K562 (cell line): ENCODE measurements around the gene TAF8. TPM values are rescaled to one million over a fixed set of nuclear protein-coding genes. Genes with fewer than 3 reads are reported as not detected.

Experiments
- ATAC-seq: fragments of 200-7000 bp; cut with Tn5 transposase; 3 replicates; pipeline ENCODE4 v1.9.1; 2020; ENCODE audit warnings: moderate library complexity
- BruUV-seq: library from RNA; stranded (reverse); fragments of 400-500 nt; replicated peaks from 2 replicates; lab custom pipeline; 2021; lab: Mats Ljungman, UMichigan
- CTCF ChIA-PET: fragments of 300-600 bp; formaldehyde crosslinking; extraction: SDS; loops from one replicate; lab custom pipeline; 2021; ENCODE audit warnings: low intra/inter-chr PET ratio; lab: Yijun Ruan, JAX
- POLR2A ChIA-PET: fragments of 300-600, 350-650 bp; sonication (Branson Sonifier 250); formaldehyde crosslinking; extraction: SDS; loops from one replicate; lab custom pipeline; 2021; ENCODE audit warnings: antibody characterized with exemption, inconsistent platforms; lab: Yijun Ruan, JAX
- DNase-seq, 4 experiments: peaks; one replicate each; pipeline versions ENCODE4 v3.0.0 to v3.0.0-alpha.2; 2011 to 2018; ENCODE audit warnings: low spot score in 3 of 4, mixed read lengths in 3 of 4; ENCODE audit errors: extremely low read depth in 1 of 4
- FAIRE-seq: peaks from 2 replicates; lab custom pipeline; 2011; peaks lifted over from hg19 to GRCh38; lab: Jason Lieb, UNC
- H2AFZ ChIP-seq: 2 replicates; pipeline ENCODE4 v1.6.0; 2011; ENCODE audit warnings: low read depth, low read length, control low read depth, inconsistent platforms
- H3K27ac ChIP-seq: fragments of 200-600 bp; 3 replicates; pipeline ENCODE4 v1.8.0; 2011; ENCODE audit warnings: low read depth, mild to moderate bottlenecking, control low read depth, inconsistent platforms, low read length, moderate library complexity, mixed read lengths; ENCODE audit errors: extremely low read depth
- H3K27me3 ChIP-seq, 2 experiments: fragments of 300-600 bp in 1 of 2; 2 replicates in 1 of 2; 3 replicates in 1 of 2; pipeline versions ENCODE4 v1.6.0 to v1.8.0; 2011; ENCODE audit warnings: inconsistent platforms in 2 of 2, low read length in 2 of 2, mild to moderate bottlenecking in 1 of 2, mixed read lengths in 1 of 2, moderate library complexity in 1 of 2; ENCODE audit not compliant: control insufficient read depth in 2 of 2, insufficient read depth in 2 of 2
- H3K36me3 ChIP-seq: fragments of 300-600 bp; 3 replicates; pipeline ENCODE4 v1.8.0; 2011; ENCODE audit warnings: mild to moderate bottlenecking, low read length, inconsistent platforms; ENCODE audit not compliant: control insufficient read depth, insufficient read depth
- H3K4me1 ChIP-seq, 2 experiments: fragments of 200-600 bp in 1 of 2; replicated peaks in 1 of 2; 2 replicates in 1 of 2; 3 replicates in 1 of 2; pipeline versions ENCODE4 v1.5.1 to v1.8.0; 2011; ENCODE audit warnings: inconsistent platforms in 2 of 2, low read length in 2 of 2, mild to moderate bottlenecking in 1 of 2, mixed read lengths in 1 of 2, moderate library complexity in 1 of 2; ENCODE audit not compliant: control insufficient read depth in 2 of 2, insufficient read depth in 2 of 2
- H3K4me2 ChIP-seq: 2 replicates; pipeline ENCODE4 v1.6.1; 2011; ENCODE audit warnings: low read length, control low read depth, inconsistent platforms, mixed read lengths; ENCODE audit not compliant: insufficient read depth
- H3K4me3 ChIP-seq: fragments of 200-600 bp; sonication (generic), shearing (Covaris generic); 2 replicates; pipeline ENCODE4 v1.5.1; 2016; ENCODE audit warnings: control low read depth, inconsistent platforms
- H3K79me2 ChIP-seq: fragments of 200-600 bp; 3 replicates; pipeline ENCODE4 v1.8.0; 2011; ENCODE audit warnings: low read length, inconsistent platforms; ENCODE audit not compliant: control insufficient read depth, insufficient read depth
- H3K9ac ChIP-seq, 2 experiments: 2 replicates each; pipeline versions ENCODE4 v1.6.0 to v1.6.1; 2011; ENCODE audit warnings: low read depth in 2 of 2, low read length in 2 of 2, control low read depth in 1 of 2, inconsistent platforms in 1 of 2, mild to moderate bottlenecking in 1 of 2, mixed read lengths in 1 of 2; ENCODE audit not compliant: insufficient read depth in 1 of 2
- H3K9me1 ChIP-seq: one replicate; pipeline ENCODE4 v1.6.0; 2011; ENCODE audit warnings: inconsistent platforms, mild to moderate bottlenecking, low read length, moderate library complexity; ENCODE audit not compliant: control insufficient read depth, insufficient read depth
- H3K9me3 ChIP-seq: replicated peaks from 2 replicates; pipeline ENCODE4 v1.5.1; 2011; ENCODE audit warnings: low read depth, low read length, inconsistent platforms; ENCODE audit not compliant: control insufficient read depth, insufficient read depth
- H4K20me1 ChIP-seq: replicated peaks from 2 replicates; pipeline ENCODE4 v1.6.1; 2011; ENCODE audit warnings: low read length, inconsistent platforms, mixed read lengths; ENCODE audit not compliant: control insufficient read depth, insufficient read depth
- FOXA1 ChIP-seq: fragments of 450-650 bp; IDR thresholded peaks from 2 replicates; pipeline ENCODE4 v1.6.1; 2016; ENCODE audit warnings: mild to moderate bottlenecking, borderline replicate concordance
- HBP1 ChIP-seq: fragments of 450-650 bp; formaldehyde crosslinking; IDR thresholded peaks from 2 replicates; pipeline ENCODE4 v1.4.0; 2022; ENCODE audit warnings: missing genetic modification characterization
- NR2C2 ChIP-seq, 2 experiments: fragments of 200-800 bp in 1 of 2; sonication (Bioruptor generic) in 1 of 2; sonication (generic) in 1 of 2; formaldehyde crosslinking in 1 of 2; IDR thresholded peaks; 2 replicates each; pipeline versions ENCODE4 v1.6.1 to v1.8.0; 2016 to 2022; ENCODE audit warnings: mild to moderate bottlenecking in 1 of 2, missing compliant biosample characterization in 1 of 2, missing genetic modification characterization in 1 of 2, missing genetic modification reagents in 1 of 2
- RBM25 ChIP-seq: fragments of 200-400 bp; formaldehyde crosslinking; IDR thresholded peaks from 2 replicates; pipeline ENCODE4 v1.6.1; 2018; ENCODE audit warnings: low read length, low read depth, moderate library complexity; ENCODE audit not compliant: severe bottlenecking
- WGBS: fragments of 100-300 bp; shearing (Covaris generic); methylation state at CpG from one replicate; pipeline ENCODE4 v1.1.6; 2016; ENCODE audit warnings: low coverage, mixed read lengths; ENCODE audit not compliant: insufficient coverage; ENCODE audit errors: missing lambda C conversion rate; 5-methylcytosine and 5-hydroxymethylcytosine counted together
- in situ Hi-C: fragments of 300-500 bp; cut with MboI; formaldehyde crosslinking; loops from 4 replicates; pipeline ENCODE4 v1.15.0; 2018; ENCODE audit warnings: inconsistent platforms, mixed read lengths
- intact Hi-C: fragments of 100-400 bp; cut with micrococcal nuclease; formaldehyde crosslinking; loops from 2 replicates; pipeline ENCODE4 v1.14.2; 2022
- polyA plus RNA-seq, 8 experiments: library from polyadenylated mRNA; depleted of rRNA in 4 of 8; stranded (reverse) in 5 of 8; unstranded in 3 of 8; fragments of >200 nt; fragmentation: Nextera tagmentation in 2 of 8; fragmentation: Illumina TruSeq in 1 of 8; extraction: Ambion mirVana in 2 of 8; extraction: Trizol in 1 of 8; gene quantifications; 2 replicates each; pipeline versions ENCODE4 v1.2.1 to v1.2.3, GENCODE V29; 2011 to 2014; ENCODE audit warnings: inconsistent platforms in 1 of 8, missing spikeins in 1 of 8
- total RNA-seq, 7 experiments: library from RNA; depleted of rRNA in 6 of 7; stranded (reverse); fragments of >200 nt in 6 of 7; fragmentation: Illumina TruSeq in 2 of 7; extraction: Trizol in 2 of 7; gene quantifications; 2 replicates each; pipeline versions ENCODE4 v1.2.1 to v1.2.3, GENCODE V29; 2011 to 2021; ENCODE audit warnings: low replicate concordance in 1 of 7

The TAF8 gene
- total and polyA plus RNA-seq, 9 of the 15 experiments (the other 6 are each of a cell fraction or from before 2014, with no cell fraction given): 29.4 to 84.0 (median 52.6) TPM

DNA sequence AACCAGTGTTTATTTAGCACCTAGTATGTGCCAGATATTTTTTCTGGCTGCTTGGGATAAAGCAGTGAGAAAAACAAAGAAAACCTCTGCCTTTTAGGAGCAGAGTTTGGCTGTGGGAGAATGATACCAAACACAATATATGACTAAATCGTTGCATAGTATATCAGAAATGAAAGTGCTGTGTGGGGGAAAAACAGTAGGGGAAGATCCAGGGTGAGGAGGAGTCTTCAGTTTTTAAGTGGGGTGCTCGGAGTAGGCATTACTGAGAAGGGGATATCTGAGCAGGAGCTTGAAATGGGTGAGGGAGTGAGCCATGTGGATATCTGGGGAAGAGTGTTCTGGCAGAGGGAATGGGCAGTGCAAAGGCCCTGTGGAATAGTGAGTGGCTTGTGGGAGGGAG is 23.0 kb downstream of the TAF8 start:
- Histone ChIP-seq H3K9me1 (no peaks in the 10 kb centered on the region), H3K4me2 (no peak overlapping the region), H3K27me3 (no peaks in the 10 kb centered on the region), H3K4me3 (no peak overlapping the region), H3K4me1 (no peaks in the 10 kb centered on the region), H3K36me3 (peaks cover 80% of the 10 kb centered on the region), H3K9me3 (no peaks in the 10 kb centered on the region), H3K9ac (no peak overlapping the region), H2AFZ (no peak overlapping the region), H3K79me2 (no peaks in the 10 kb centered on the region), H4K20me1 (no peaks in the 10 kb centered on the region), H3K27ac (no peak overlapping the region)
- intact Hi-C loops (no loop called here), in situ Hi-C loops (no loop called here)
- FAIRE-seq (no peak), ATAC-seq (no peak), DNase-seq (no peak)
- TF ChIP-seq FOXA1 (no peak), RBM25 (peak; percentile 13), HBP1 (CRISPR knock-in tag) (0 out of 2 replicates have a peak, but pooled peaks have one; percentile 47), NR2C2 (CRISPR knock-in tag; IDR thresholded peaks at IDR 0.05) (no peak), NR2C2 (tag; IDR thresholded peaks at IDR 0.05) (no peak)
- ChIA-PET POLR2A (interaction anchor here (0.6 to 1.9 kb wide), 5 partner anchors 14 to 443 kb away, joined by 4 to 5 read pairs (median 4); no protein-coding TSS in a partner anchor), CTCF (interaction anchor here (1.6 kb wide), 1 partner anchor 141 kb away, joined by 4 read pairs; no protein-coding TSS in a partner anchor)
- no TSS peak for BruUV-seq
- WGBS: 70% methylated on average over 2 of the region's 2 CpGs
